ENCODE results near the gene CLIP1.
"Not testable (repeated sequence)": the region's sequence is repeated elsewhere in the genome, so short reads cannot be mapped to it uniquely, and the experiment has no call there.

The CLIP1 gene

GRCh38 chr12:122437656-122438121 is 15.2 kb upstream of the CLIP1 start:
- in situ Hi-C loops (cut with HindIII; ENCODE audit: low sequenced_read_pairs): loop anchor here (5.0 kb wide), 3 partner anchors 40 to 100 kb away; no protein-coding TSS in a partner anchor

GRCh38 chr12:122435186-122435585 is 12.7 kb upstream of the CLIP1 start:
- in situ Hi-C loops (cut with HindIII; ENCODE audit: low sequenced_read_pairs): loop anchor here (5.0 kb wide), 3 partner anchors 38 to 102 kb away; no protein-coding TSS in a partner anchor

DNA sequence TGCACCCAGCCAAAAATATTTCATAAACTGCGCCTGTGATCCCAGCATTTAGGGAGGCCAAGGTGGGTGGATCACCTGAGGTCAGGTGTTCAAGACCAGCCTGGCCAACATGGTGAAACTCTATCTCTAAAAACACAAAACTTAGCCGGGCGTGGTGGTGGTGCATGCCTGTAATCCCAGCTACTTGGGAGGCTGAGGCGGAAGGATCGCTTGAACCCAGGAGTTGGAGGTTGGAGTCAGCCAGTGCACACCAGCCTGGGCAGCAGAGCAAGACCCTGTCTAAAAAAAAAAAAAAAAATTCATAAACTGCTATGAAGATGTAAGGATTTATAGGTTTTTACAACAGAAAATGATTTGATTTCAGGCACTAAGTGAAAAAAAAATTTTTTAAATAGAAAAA is 6.6 kb upstream of the CLIP1 start:
- in situ Hi-C loops (cut with HindIII; ENCODE audit: low sequenced_read_pairs): not testable (repeated sequence)

- in situ Hi-C loops (cut with HindIII; ENCODE audit: low sequenced_read_pairs): no loop called here
Measured at GRCh38 chr12:122427403-122427802, 4.9 kb upstream of the CLIP1 start.

GRCh38 chr12:122423258-122424165 is 1.0 kb upstream of the CLIP1 start:
- in situ Hi-C loops (cut with HindIII; ENCODE audit: low sequenced_read_pairs): no loop called here

DNA sequence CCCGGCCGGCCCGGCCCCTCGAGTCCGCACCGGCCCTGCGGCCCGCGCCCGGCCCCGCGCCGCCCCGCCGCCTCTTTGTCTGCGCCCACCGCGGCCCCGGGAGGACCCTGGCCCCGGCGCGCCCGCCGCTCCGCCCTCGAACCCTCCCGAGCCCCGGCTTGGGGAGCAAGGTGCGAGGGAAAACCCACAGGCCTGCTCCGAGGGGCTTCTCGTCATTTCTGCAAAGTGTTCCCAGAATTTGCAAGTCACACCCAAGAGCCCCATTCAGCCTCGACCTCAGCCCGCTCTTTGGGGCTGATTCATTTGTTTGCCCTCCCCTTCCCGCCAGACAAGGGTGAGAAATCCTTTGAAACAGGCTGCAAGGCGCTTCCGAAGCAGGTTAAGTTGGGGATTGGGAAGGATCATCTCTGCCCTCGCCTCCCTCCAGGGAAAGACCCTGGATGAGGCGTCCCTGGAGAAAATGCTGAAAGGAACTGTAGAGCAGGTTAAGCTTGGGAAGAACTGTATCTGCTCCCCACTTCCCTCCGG is 325 bp upstream of the CLIP1 start:
- in situ Hi-C loops (cut with HindIII; ENCODE audit: low sequenced_read_pairs): no loop called here

DNA sequence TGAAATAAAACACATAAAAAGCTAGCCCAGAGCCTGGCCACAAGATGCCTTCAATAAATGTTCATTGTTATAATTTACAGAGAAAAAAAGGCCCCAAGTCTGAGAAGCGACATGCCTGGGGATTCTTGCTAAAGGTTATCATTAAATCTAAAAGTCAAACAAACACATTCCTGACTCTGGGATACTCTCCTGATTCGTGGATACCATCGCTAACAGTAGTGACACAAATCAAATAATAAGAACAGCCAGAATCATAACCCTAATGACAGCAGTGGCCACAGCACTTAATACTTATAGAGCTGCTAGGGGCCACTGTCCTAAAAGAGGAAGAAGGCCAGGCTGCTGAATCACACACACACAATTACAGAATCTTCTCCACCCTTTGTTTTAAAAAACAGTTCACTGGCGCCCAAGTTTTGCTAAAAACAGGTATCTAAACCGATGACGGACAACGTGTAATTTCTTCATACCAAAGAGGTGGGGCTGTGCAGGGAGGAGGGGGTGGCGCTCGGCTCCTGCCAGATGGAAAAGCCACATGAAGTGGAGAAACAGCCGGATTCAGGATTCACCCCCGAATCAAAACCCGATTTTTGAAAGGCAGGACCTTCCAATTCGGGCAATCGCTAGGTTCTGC is 1.2 kb downstream of the CLIP1 start:
- in situ Hi-C loops (cut with HindIII; ENCODE audit: low sequenced_read_pairs): no loop called here

DNA sequence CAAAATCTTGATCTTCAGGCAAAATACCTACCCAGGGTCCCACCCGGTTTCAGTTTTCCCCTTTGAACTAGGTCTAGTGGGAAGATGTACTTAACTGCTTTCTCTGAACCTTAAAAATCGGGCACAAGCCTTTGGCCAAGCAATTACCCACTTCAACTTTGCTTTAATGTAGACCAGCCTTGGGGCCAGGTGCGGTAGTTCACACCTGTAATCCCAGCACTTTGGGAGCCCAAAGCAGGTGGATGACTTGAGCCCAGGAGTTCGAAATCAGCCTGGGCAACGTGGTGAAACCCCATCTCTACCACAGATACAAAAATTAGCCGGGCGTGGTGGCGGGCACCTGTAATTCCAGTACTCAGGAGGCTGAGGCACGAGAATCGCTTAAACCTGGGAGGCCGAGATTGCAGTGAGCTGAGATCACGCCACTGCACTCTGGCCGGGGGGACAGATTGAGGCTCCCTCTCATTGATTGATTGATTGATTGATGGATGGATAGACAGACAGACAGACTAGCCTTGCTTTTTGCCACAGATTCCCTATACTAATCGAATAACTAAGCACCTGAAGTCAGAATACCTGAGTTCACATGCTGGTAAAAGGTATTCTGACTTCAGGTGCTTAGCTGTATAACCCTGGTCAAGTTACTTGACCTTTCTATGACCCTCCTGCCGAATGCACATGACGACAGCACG is 1.9 kb downstream of the CLIP1 start:
- in situ Hi-C loops (cut with HindIII; ENCODE audit: low sequenced_read_pairs): no loop called here

- in situ Hi-C loops (cut with HindIII; ENCODE audit: low sequenced_read_pairs): not testable (repeated sequence)
Measured at GRCh38 chr12:122419094-122419493, 3.4 kb downstream of the CLIP1 start.

DNA sequence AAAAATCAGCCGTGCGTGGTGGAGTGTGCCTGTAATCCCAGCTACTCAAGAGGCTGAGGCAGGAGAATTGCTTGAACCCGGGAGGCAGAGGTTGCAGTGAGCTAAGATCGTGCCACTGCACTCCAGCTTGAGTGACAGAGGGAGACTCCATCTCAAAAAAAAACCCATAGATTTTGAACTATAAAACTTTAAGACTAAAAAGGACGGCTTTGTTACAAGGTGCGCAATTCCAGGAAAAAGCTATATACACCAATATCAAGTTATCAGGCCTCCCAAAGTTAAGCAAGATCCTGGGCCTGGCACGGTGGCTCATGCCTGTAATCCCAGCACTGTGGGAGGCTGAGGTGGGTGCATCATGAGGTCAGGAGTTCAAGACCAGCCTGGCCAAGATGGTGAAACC is 6.8 kb downstream of the CLIP1 start:
- in situ Hi-C loops (cut with HindIII; ENCODE audit: low sequenced_read_pairs): not testable (repeated sequence)

DNA sequence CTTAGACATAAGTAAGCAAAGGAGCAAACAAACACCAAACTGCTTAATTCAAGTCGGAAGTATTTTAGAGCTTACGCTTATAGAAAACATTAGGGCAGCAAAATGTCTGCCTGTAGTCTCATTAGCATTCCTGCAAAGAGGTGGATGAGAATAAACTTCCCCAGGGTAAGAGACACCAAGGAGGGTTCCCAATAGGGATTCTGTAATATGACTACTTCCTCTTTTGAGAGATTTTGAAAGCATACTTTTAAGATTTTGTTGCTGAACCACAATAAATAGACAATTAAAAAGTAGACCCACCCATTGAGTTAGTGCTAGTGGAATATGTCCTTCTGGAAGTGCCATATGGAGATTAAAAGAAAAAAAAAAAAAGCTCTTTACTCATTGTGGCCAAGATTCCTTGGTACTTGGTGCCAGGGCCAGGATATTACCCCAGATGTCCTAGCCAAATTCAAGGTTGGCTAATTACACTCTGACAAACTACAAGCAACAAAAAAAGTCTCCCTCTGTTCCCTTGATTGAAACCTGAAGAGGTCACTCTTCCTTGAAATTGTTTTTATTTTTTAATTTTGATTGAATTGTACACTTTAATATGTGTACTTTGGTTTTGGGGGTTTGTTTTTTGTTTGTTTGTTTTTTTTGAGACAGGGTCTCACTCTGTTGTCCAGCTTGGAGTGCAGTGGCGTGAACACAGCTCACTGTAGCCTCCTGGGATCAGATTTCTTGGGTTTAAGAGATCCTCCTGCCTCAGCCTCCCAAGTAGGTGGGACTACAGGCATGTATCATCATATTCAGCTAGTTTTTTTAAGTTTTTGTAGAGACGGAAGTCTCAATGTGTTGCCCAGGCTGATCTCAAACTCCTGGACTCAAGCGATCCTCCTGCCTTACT is 8.7 kb downstream of the CLIP1 start:
- in situ Hi-C loops (cut with HindIII; ENCODE audit: low sequenced_read_pairs): no loop called here

DNA sequence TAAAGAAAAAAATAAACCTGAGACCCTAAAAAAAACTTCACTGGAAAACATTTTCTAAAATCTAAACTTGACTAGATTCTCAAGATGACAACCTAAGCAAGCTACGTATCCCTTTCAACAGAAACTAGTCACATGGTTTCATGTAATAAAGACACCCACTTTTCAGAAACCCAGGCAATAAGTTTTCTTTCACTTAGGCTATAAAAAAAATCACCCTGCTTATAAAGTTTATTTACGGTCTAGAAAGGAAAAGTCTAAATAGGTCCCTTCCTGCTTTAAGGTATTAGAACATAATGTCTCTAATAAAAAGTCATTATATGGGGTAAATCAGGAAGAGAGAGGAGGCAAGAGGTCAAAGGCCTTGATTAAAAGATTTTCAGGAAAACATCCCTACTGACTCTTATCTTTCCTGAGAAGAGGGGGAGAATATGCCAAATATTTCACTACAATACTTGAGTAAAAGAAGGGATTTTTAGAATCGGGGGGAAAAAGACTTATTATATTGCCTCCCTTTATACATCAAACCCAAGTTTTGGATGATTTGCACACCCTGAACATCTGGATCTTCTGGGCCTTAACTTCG is 9.5 kb downstream of the CLIP1 start:
- in situ Hi-C loops (cut with HindIII; ENCODE audit: low sequenced_read_pairs): no loop called here

DNA sequence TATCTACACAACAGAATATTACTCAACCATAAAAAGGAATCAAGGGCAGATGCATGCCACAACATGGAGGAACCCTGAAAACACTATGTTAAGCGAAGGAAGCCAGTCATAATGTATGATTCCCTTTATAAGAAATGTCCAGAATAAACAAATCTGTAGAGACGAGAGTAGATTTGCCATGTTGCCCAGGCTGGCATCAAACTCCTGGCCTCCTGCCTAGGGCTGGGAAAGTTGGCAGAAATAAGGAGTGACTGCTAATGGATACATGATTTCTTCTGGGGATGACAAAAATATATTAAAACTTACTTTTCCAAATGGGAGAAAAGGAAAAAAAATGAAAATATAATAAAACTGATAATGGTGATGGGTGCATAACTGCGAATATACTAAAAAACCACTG is 10.9 kb downstream of the CLIP1 start:
- in situ Hi-C loops (cut with HindIII; ENCODE audit: low sequenced_read_pairs): no loop called here

GRCh38 chr12:122407208-122407607 is 15.3 kb downstream of the CLIP1 start:
- in situ Hi-C loops (cut with HindIII; ENCODE audit: low sequenced_read_pairs): no loop called here

DNA sequence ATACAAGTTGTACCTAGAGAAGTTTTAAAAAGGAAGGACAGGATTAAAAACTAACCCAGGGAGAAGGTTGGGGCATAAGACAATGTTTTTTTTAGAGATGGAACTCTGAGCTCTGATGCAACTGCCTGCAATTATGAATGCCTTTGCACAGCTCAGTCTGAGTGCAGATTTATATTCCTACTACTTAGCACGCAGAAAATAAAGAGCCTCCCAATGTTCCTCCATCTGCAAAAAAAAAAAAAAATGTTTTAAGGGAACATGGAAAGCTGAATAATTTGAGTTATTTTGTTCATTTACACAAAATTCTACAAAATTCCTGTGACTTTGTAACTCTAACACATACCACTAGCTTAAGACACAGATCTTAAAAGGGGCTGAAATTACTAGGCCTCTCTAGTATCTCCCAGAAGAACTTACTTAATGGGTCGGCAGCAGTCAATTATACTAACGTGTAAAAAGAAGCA is 15.7 kb downstream of the CLIP1 start:
- in situ Hi-C loops (cut with HindIII; ENCODE audit: low sequenced_read_pairs): no loop called here

GRCh38 chr12:122403831-122404230 is 18.6 kb downstream of the CLIP1 start:
- in situ Hi-C loops (cut with HindIII; ENCODE audit: low sequenced_read_pairs): no loop called here

GRCh38 chr12:122403115-122403770 is 19.2 kb downstream of the CLIP1 start:
- in situ Hi-C loops (cut with HindIII; ENCODE audit: low sequenced_read_pairs): no loop called here

DNA sequence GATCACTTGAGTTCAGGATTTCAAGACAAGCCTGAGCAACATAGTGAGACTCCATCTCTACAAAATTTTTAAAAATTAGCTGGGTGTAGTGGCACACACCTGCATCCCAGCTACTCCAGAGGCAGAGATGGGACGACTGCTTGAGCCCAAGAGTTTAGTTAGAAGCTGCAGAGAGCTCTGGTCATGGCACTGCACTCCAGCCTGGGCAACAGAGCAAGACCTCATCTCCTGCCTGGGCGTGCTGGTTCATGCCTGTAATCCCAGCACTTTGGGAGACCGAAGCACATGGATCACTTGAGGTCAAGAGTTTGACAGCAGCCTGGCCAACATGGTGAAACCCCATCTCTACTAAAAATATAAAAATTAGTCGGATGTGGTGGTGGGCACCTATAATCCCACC is 20.2 kb downstream of the CLIP1 start:
- in situ Hi-C loops (cut with HindIII; ENCODE audit: low sequenced_read_pairs): no loop called here
